ENCODE data around the gene ABCG1.

DNA sequence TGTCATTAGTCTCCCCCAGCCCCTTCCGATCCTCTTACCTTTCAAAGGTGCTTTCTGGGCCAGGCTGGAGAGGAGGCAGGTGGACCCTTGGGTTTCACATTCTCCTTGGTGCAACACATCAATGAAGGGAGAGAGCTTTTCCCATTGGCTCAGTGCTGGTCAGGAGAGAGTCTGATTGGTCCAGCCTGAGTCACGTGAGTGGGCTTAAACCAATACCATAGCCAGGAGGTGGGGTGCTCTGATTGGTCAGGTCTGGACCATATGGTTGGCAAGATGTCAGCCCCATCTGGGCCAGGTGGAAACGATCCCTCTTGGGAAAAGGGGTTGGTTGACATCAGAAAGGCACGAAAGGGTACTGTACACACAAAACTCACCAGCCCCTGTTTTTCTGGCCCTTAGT is 44.8 kb upstream of the ABCG1 start:
- TF ChIP-seq CTCF (conservative IDR thresholded peaks at IDR 0.05; ENCODE audit: low read length) (no peak), EZH2phosphoT487 (IDR thresholded peaks at IDR 0.05; ENCODE audit: borderline replicate concordance, low read depth, low read length) (no peak)
